HG03135 (cell line): ENCODE results near the gene IMMP2L.
"Not testable (repeated sequence)": the region's sequence is repeated elsewhere in the genome, so short reads cannot be mapped to it uniquely, and the experiment has no call there.

ENCODE experiments used
- ATAC-seq: cut with Tn5 transposase; IDR thresholded peaks from one replicate; pipeline ENCODE4 v1.9.1; 2021; ENCODE audit warnings: mild to moderate bottlenecking, moderate library complexity; ENCODE audit not compliant: unreplicated experiment

IMMP2L gene

DNA sequence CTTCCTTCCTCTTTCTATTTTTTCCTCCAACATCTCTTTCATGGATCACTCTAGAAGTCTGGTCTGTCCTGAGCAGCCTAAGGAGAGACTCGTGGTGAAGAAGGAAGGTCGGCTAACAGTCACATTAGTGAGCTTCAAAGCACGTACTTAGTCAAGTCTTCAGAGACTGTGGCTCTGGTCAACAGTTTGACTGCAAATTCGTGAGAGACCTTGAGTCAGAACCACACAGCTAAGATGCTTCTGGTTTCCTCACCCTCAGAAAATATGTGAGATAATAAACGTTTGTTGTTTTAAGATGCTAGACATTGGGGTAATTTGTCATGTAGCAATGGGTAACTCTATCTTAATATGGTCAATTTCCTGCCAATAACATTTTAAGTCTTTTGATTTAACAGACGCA lies 597.5 kb downstream of the IMMP2L start:
- no peak for ATAC-seq

DNA sequence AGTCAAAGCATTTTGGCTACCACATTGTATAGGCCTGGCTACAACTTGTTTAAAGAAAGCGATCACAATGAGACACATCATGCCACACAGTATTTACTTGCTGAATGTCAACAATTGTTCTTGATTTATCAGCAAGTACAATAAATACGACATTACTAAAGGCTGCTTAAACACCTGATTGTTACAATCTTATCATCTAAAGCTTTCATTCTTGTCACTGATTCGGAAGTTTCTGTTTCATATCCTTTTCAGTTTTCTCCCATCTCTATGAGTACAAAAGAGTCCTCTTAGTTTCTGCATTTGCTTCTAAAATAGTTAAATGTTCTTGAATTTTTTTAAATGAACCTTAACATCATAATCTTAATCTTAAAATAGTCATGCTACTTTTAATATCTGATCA lies 599.5 kb downstream of the IMMP2L start:
- ATAC-seq: no peak

DNA sequence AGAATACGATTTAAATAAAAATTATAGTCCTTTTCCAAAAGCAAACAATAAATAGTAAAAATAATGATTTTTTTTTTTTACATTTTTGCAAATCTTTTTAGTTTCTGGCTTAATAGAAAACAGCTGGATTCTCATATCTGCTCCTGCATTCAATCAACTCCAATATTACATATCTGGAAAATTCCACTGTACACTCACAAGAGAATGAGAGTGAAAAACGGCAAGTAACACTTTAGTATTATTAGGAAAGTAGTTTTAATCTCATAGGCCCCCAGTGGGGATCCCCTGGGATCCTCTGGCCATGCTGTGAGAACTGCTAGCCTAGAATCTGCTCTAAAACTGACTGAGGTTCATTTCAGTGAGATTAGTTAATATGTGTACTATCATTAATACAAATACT lies 599.9 kb downstream of the IMMP2L start:
- no peak for ATAC-seq

DNA sequence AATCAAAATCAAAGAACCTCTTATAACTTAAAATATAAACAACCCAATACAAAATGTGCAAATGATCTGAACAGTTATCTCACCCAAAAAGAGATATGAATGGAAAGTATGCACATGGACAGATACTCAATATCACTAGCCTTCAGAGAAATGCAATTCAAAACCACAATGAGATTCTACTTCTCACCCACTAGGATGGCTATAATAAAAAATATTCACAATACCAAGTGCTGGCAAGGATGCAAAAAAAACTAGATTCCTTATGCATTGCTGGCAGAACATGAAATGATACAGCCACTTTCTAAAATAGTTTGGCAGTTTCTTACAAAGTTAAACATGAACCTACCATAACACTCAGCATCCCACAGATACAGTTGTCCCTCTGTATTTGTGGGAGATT lies 601.5 kb downstream of the IMMP2L start:
- no peak for ATAC-seq

DNA sequence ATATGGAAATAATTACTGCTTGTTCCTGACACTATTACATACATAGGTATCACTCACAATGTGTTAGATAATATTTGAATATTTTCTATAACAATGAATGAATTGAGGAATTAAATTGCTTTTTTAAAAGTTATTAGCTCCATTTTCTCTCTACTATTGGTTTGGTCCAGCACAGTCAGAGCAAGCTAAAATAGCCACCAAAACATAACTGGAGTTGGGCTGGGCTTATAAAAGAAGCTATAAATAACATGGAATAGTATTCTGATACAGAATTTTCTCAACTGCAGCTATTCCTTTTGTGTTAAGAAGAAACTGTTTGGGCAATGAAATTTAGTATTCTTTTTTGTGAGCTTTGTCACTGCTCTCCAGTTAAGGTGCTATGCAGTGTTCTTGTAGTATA lies 614.0 kb downstream of the IMMP2L start:
- no peak for ATAC-seq

DNA sequence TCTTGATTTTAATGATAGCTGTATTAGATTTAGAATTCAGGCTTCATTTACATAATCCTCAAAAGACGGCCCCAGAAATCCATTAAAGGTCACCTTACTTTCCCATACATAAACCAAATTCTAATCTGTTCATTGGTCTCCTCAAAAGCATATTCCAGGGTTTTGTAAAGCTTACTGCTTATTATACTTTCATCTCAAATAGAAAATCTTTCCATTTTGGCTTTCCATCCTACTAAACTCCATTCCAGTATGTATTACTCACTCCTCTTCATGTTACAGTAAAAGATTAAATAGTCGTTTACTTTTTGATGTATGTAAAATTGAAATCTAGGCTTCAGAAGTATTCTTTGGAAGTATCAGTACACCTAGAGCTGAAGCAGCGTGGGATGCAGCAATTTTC lies 614.9 kb downstream of the IMMP2L start:
- ATAC-seq: no peak

DNA sequence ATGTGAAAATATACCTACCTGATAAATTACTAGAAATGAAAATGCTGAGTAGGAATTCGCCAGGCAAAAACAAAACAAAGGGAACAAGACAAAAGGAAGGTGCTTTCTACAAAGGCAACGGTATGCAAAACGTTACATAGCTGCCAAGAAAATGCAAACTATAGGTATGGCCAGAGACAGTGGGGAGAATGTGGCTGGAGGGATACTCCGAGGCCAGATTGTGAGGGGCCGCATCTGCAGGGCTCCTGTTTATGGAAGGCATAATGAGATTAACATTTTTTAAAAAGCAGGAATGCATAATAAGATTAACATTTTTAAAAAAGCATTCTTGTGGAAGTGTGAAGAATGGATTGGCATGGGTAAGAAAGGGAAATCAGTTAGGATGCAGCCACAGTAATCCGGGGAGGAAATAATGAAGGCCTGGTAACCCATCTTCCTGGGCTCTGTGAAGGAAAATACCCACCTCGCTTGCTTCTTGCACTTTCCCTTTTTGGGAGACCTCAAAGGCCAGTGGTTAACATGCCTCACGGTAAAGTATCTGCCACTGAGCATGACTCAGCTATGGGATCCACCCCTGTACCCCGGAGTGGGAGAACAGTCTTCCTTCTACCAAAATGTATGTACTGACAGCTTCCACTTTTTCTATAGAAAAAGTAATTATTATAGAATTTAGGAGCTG lies 617.2 kb downstream of the IMMP2L start:
- ATAC-seq: no peak

DNA sequence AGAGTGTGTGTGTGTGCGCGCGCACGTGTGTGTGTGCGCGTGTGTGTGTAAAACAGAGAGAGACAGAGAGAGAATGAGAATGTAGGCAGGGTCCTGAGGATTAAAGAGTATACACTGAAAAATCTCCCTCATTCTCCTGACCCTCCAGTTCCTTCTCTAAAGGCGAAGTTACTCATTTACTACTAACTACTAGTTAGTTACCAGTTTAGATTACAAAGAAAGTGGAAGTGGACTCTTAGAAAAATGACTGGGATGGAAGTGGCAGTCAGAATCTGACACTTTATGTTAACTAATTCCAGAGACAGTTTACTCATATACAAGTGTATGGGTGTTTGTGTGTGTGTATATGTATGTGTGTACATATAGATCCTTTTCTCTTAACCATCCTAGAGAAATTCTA lies 617.8 kb downstream of the IMMP2L start:
- no peak for ATAC-seq

DNA sequence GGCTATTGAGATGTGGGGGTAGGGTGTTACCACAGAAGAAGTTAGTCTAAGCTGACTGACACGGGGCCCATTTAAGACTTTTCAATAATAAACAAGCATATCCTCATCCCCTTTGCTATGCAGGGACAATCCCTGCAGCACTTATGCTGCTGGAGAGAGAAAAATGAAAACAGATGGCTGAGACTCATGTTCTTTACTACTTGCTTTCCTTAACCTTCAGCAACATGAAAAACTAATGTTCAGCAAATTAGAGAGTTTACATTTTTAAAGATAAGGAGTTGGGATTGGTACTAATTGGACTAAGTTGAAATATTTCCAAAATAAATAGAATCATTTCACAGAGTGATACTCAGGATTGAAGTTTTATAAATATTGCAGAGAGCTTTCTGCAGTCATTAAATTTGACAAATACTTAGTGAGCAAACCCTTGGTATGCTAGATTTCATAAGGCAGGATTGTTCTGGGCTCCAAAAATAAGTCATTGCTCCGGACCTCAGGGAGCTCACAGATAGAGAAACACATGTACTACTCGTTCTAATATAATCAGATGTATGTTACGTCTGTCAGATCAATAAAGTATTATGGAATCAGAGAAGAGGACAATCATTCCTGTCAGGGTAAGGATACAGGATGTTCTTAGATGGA lies 618.5 kb downstream of the IMMP2L start:
- ATAC-seq: no peak

DNA sequence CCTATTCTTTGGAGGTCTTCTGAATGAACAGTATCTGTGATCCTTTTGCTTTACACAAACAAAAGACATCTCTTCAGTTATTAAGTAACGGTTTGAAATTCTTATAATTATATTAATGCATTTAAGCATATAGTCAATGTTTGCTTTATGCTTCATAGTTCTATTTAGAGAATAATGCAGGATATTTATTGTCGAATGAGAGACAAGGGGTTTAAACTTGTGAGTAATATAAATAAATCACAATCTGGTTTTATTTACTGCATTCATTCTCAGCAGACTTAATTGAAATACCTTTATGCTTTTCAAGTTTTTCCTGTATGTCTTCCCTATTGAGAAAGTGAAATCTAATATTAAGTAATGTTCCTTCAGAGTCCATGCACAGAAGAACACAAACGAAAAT lies 620.9 kb downstream of the IMMP2L start:
- no peak for ATAC-seq

DNA sequence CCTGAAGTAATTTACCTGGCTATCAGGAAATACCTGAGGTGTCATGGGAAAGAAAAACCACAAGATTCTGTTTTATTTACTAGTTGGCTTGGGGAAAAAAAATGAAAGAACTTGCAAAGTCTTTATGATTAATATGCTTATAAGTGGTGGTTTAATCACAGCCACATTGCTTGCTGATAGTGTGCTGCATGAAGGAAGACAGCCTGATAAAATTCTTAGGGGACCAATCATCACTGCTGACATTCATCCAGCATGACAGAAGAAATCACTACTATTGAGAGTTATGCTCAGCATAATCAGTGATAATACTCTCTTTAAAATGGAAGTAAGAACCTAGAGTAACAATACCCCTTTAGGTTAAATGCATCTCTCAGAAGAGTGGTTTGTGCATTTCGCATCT lies 621.5 kb downstream of the IMMP2L start:
- no peak for ATAC-seq

DNA sequence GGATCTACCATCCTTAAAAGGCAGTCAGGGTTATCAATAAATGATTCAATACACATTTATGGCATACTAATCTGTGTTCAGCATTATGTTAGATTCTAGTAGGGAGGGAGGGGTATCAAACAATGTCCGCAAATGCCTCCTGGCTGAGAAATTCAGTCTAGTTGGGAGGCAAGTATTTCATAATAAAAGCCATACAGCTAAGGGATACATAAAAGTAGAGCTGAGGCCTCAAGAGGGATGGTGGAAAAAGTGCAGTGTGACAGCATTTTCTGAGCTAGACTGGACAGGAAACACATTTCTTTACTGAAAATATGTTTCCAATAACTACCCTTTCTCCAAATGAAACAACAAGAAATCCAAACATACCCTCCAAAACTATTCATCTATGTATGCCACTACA lies 624.1 kb downstream of the IMMP2L start:
- no peak for ATAC-seq

DNA sequence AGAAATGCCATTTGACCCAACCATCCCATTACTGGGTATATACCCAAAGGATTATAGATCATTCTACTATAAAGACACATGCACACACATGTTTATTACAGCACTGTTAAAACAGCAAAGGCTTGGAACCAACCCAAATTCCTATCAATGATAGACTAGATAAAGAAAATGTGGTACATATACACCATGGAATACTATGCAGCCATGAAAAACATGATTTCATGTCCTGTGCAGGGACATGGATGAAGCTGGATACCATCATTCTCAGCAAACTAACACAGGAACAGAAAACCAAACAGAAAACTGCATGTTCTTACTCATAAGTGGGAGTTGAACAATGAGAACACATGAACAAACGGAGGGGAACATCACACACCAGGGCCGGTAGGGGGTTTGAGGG lies 625.6 kb downstream of the IMMP2L start:
- ATAC-seq: not testable (repeated sequence)

DNA sequence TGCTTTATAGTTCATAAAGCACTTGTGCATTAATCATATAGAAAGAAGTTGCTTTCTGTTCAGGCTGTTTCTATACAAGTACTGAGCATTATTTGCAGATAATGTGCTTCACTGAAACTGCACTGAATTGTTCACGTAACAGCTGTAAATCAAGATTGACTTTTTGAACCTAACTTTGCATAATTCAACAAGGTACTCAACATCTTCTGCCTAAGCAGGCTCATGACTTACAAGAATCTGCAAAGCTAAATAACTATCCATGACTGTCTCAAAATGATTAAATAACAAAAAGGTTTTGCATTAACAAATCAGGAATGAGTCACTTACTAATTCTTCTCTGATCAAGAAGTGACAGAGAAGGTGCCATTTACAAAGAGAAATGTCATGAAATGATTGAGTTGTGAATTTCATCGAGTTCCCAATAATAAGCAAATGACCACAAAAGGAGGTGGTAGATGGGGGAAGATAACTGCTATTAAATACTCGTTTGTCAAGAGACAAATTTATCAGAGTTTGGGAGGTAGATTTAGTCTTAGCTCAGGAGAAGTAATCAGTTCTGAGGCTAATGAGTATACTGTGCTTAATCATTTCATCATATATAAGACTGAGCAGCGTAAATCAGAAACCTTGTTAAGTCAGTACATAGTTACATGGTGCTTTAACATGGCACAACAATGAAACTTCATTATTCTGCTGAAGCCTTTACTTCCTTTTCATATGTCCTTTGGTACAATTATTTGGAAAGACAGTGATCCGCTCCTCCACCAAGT lies 632.6 kb downstream of the IMMP2L start:
- ATAC-seq: no peak

DNA sequence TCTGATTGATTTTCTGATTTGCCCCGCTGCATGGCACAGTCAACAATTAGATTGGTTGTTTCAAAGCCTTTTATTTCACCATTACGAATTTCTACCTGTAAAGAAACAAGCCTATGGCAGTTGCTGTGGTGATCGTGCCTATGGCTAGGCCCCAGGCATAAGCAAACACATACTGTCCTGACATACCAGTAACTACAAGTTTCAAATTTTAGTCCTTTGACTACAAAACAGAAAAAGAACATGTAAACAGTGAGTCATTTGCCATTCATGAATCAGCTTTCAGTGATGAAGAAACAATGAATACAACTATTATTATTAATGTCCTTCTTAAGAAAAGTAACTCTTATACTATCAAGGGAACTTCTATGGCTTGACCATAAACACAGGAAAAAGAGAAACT lies 639.4 kb downstream of the IMMP2L start:
- ATAC-seq: no peak

DNA sequence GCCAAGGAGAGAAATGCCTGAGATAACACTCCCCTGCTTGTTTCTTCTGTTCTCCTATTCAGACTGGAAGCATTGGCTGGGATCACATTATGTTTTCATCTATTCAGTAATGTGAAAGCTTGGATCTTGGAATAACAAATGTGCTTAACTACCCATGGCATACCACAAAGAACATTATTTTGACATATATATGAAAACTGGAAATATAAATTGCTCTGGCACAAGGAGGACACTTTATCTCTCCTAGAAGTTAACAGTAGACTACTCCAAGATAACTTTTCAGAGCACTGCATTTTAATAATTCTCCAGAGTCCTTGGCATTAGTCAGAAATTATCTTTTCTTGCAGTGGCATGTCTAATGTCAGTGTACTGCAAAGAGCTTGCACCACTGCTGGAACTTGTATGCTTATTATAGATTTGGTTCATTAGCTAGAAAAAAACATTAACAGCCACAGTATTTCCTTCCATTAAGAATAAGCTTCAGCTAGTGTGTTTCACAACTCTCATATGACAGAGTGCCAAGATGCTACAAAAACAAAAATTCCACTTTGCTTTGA lies 640.6 kb downstream of the IMMP2L start:
- no peak for ATAC-seq

DNA sequence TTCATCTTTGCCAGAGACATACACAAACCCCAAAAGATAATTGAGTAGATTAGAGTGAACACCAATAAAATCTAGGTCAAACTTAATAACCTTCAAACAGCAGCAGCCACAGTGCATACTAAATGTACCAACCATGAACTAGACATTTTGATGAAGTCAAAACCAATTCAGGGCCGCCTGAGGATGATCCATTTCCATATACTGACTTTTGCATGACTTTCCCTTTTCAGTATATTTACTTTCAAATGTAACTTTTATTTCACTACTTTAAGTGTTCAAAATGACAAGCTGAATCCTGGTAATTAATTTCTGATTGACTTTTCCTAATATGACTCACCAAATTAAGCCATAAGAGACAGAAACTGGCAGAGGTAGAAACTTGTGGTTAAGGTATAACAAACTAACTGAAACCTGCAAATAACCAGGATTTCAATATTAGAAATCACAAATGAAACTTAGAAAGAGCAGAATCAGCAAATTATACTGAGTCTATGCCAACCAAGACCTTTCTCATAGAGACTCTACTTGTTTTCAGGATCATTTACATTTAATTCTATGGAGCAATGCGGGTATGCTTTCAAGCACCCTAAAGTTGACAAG lies 643.2 kb downstream of the IMMP2L start:
- ATAC-seq: peak; percentile 78

DNA sequence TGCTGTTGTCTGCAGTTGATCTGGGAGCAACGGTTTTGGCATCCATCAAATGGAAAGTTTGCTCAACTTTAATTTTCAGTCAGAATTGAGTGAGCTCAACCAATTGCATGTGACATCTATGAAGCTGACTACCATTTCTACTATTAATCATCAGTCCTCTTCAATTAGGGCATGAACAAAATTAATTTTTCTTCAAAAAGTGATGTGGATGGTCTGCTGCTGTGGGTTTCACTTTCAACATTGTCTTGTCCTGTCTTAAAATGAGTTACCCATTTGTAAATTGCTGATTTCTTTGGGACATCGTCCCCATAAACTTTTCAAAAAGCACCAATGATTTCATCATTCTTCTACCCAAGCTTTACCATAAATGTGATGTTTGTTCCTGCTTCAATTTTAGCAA lies 648.0 kb downstream of the IMMP2L start:
- ATAC-seq: no peak

DNA sequence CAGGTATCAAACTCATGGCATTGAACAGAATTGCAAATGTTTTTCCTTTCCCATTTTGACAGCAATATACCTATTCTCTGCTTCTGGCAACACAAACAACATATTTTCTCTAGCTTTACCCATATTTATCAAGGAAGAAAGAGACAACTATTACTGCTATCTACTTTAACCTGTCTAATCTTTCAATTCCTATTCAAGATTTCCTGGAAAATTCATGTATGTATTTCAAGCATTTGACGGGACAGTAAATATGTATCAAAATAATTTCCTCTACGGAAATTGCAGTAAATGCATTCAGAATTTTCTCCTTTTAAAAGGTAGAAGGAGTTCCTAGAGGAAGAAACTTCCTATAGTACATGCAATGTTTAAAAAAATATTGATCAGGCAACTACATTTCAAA lies 650.7 kb downstream of the IMMP2L start:
- no peak for ATAC-seq

DNA sequence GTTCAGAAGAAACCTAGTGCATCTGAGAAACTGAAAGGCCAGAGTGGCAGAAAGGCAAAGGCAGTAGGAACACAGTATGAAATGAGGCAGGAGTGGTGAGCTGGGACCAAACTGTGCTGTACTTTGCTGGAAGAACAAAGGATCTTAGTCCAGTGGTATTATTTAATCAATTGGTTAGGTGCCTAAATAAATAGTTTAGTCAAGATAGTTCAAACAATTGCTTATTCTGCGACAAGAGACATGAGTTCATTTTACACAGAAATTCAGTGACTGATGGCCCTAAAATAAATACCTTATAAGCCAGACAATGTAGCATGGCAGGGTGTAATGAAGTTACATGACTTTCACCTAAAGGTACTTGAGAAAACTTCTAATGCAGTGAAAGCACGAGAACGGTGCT lies 653.2 kb downstream of the IMMP2L start:
- ATAC-seq: no peak

DNA sequence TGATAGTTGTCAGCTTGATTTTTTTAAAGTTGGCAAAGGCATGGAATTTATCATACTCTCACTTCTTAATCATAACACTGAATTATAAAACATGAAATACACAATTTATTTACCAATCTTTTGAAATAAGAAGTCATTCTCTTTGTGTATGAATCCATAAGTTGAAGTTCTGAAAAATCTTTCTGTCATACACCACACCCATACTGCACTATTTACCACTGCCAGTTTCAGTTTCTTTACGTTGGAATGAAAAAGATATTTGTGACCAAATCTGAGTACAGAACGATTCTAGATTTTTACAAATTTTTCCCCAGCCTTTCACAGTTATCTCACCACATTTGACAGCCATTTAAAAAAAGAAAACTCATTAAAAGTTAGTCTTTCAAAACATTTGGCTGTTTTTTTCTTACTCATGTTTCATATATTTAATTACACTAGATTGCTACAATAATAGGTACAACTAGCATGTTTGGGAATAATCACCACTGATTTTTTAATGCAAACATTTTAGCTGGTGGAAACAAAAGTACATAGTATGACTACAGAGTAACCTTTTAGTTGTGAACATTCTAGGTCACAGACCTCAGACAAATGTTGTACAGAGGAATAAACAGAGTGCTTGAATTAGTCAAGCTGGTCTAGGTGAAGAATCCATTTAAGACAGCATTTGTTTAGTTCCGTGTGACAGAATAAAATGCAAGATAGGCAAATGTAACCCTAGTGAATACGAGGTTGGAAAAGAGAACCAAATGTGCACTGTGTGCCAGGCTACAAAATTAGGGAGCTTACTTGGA lies 656.3 kb downstream of the IMMP2L start:
- no peak for ATAC-seq
